Measurements from ENCODE around the gene TFPI2. TPM values are rescaled to one million over a fixed set of nuclear protein-coding genes. Genes with fewer than 3 reads are reported as not detected.

TFPI2 gene
- total RNA-seq, 1 experiment from 2014 or later: not detected

GRCh38 chr7:93884541-93884940, 6.0 kb downstream of the TFPI2 start:
- CTCF ChIA-PET: no interaction called here
- H3K27me3 Mint-ChIP-seq (ENCODE audit: insufficient read depth, unreplicated experiment): peaks cover 5% of the 10 kb centered on the region
- H3K36me3 Mint-ChIP-seq (ENCODE audit: insufficient read depth, unreplicated experiment): no peaks in the 10 kb centered on the region
- H3K4me1 Mint-ChIP-seq (ENCODE audit: low read depth, unreplicated experiment): no peaks in the 10 kb centered on the region
- no peak for TF ChIP-seq CTCF (IDR thresholded peaks at IDR 0.05; ENCODE audit: insufficient read depth in 1 of 2, low read depth in 1 of 2, low read length in 1 of 2, severe bottlenecking in 1 of 2, unreplicated experiment in 1 of 2)
- Histone ChIP-seq H3K4me3 (ENCODE audit: low read depth, low read length) (no peak overlapping the region), H3K27me3 (replicated peaks; ENCODE audit: control insufficient read depth, insufficient read depth, low read length) (no peaks in the 10 kb centered on the region), H3K9me3 (no peaks in the 10 kb centered on the region), H3K4me1 (no peaks in the 10 kb centered on the region), H3K36me3 (ENCODE audit: control insufficient read depth, insufficient read depth, low read length) (no peaks in the 10 kb centered on the region)
- no peaks in the 10 kb centered on the region for H3K9me3 Mint-ChIP-seq (ENCODE audit: unreplicated experiment)
- no peak overlapping the region for H3K4me3 Mint-ChIP-seq (ENCODE audit: unreplicated experiment)
- H3K27ac Mint-ChIP-seq (ENCODE audit: unreplicated experiment): no peak overlapping the region
- POLR2A ChIA-PET: no interaction called here
- BruUV-seq (replicated peaks): no TSS peak
- no peak for DNase-seq
- intact Hi-C loops (cut with micrococcal nuclease; ENCODE audit: unreplicated experiment): no loop called here

DNA sequence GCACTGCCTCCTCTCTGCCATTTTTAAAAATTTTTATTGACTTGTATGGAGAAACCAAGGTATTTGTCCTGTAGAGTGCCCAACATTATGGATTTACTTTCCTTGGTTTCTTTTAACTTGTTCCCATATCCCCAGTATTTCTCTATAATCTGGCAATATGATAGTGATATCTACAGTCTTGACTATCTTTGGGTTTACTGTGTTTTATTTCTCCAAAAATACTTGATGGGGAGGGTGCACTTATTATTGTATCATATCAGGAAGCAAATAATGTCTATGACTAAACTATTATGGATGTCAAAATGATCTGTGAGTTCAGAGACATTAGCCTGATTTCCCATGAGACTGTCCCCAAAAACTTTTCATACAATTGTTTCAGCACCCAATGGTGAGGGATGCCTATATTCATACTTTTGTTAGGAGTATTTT, 6.6 kb downstream of the TFPI2 start:
- Mint-ChIP-seq H3K4me3 (ENCODE audit: unreplicated experiment) (no peak overlapping the region), H3K9me3 (ENCODE audit: unreplicated experiment) (no peaks in the 10 kb centered on the region), H3K4me1 (ENCODE audit: low read depth, unreplicated experiment) (no peaks in the 10 kb centered on the region), H3K27me3 (ENCODE audit: insufficient read depth, unreplicated experiment) (peaks cover 5% of the 10 kb centered on the region), H3K27ac (ENCODE audit: unreplicated experiment) (no peak overlapping the region), H3K36me3 (ENCODE audit: insufficient read depth, unreplicated experiment) (no peaks in the 10 kb centered on the region)
- no peak overlapping the region for H3K4me3 ChIP-seq (ENCODE audit: low read depth, low read length)
- no TSS peak for BruUV-seq (replicated peaks)
- H3K27me3 ChIP-seq (replicated peaks; ENCODE audit: control insufficient read depth, insufficient read depth, low read length): no peaks in the 10 kb centered on the region
- CTCF ChIA-PET: no interaction called here
- POLR2A ChIA-PET: no interaction called here
- no peak for DNase-seq
- H3K9me3 ChIP-seq: peaks cover 5% of the 10 kb centered on the region; the same call in 1 of the 2 replicates
- TF ChIP-seq CTCF (IDR thresholded peaks at IDR 0.05; ENCODE audit: insufficient read depth in 1 of 2, low read depth in 1 of 2, low read length in 1 of 2, severe bottlenecking in 1 of 2, unreplicated experiment in 1 of 2): no peak
- H3K36me3 ChIP-seq (ENCODE audit: control insufficient read depth, insufficient read depth, low read length): no peaks in the 10 kb centered on the region
- H3K4me1 ChIP-seq: no peaks in the 10 kb centered on the region
- intact Hi-C loops (cut with micrococcal nuclease; ENCODE audit: unreplicated experiment): no loop called here

DNA sequence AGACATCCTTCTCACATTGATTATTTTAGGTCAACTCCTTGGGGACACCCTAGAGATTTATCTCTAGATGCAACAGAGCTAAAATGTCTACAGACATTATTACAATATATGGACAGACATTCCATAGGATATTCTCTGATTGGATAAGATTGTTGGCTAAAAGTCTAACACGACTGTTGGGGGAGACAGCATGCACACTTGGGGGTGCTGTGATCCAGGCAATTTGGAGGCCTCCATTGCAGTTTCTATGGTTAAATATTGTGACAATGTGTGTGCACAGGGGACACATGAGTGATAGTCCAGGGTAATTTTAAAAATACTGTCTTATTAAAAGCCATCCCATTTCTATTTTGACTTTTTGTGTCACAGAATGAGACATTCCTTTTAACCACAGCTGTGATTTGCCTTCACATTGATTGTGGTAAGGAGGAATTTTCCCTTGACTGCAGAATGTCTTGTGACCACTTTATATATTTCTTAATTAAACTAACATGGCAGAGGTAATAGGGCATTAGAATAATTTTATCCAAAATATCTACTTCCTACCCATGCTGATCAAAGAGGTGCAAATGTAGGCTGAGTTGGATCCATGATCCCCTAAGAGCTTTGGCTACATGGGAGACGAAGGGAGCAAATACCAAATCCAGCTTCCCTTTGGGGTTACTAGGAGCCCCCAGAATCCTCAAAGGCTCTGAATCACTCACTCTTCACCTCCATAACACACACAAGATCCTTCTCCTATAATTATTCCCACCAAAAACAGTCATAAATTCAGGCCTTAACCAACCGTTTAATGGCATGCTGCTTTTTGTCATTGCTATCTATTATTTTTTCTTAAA, 7.3 kb downstream of the TFPI2 start:
- no peaks in the 10 kb centered on the region for H3K36me3 ChIP-seq (ENCODE audit: control insufficient read depth, insufficient read depth, low read length)
- no peak for TF ChIP-seq CTCF (IDR thresholded peaks at IDR 0.05; ENCODE audit: insufficient read depth in 1 of 2, low read depth in 1 of 2, low read length in 1 of 2, severe bottlenecking in 1 of 2, unreplicated experiment in 1 of 2)
- no peaks in the 10 kb centered on the region for H3K36me3 Mint-ChIP-seq (ENCODE audit: insufficient read depth, unreplicated experiment)
- no peaks in the 10 kb centered on the region for H3K9me3 Mint-ChIP-seq (ENCODE audit: unreplicated experiment)
- ChIA-PET CTCF (no interaction called here), POLR2A (no interaction called here)
- H3K27ac Mint-ChIP-seq (ENCODE audit: unreplicated experiment): no peak overlapping the region
- no peaks in the 10 kb centered on the region for H3K4me1 Mint-ChIP-seq (ENCODE audit: low read depth, unreplicated experiment)
- H3K9me3 ChIP-seq: peaks cover 6% of the 10 kb centered on the region; the same call in 1 of the 2 replicates
- H3K27me3 Mint-ChIP-seq (ENCODE audit: insufficient read depth, unreplicated experiment): peaks cover 2% of the 10 kb centered on the region
- DNase-seq: no peak
- no peak overlapping the region for H3K4me3 ChIP-seq (ENCODE audit: low read depth, low read length)
- no peaks in the 10 kb centered on the region for H3K27me3 ChIP-seq (replicated peaks; ENCODE audit: control insufficient read depth, insufficient read depth, low read length)
- intact Hi-C loops (cut with micrococcal nuclease; ENCODE audit: unreplicated experiment): no loop called here
- H3K4me3 Mint-ChIP-seq (ENCODE audit: unreplicated experiment): no peak overlapping the region
- no peaks in the 10 kb centered on the region for H3K4me1 ChIP-seq
- no TSS peak for BruUV-seq (replicated peaks)
